Upper lobe of left lung (tissue), 6 donors: Measurements from ENCODE around the gene STK35. TPM values are rescaled to one million over a fixed set of nuclear protein-coding genes. Genes with fewer than 3 reads are reported as not detected.

Experiments
- ATAC-seq, 2 donors: fragments of 200-7000 bp; cut with Tn5 transposase; one replicate each; pipeline ENCODE4 v1.9.1; 2022; ENCODE audit warnings: mild to moderate bottlenecking in 2 of 2, moderate library complexity in 2 of 2; ENCODE audit not compliant: low FRiP score in 2 of 2
- DNase-seq, 2 donors: peaks; one replicate each; pipeline ENCODE4 v3.0.0-alpha.2; 2019 to 2020
- H3K27ac ChIP-seq, 4 donors: fragments of 200-600 bp; sonication (generic); one replicate each; pipeline ENCODE4 v1.5.1; 2016 to 2019
- H3K27me3 ChIP-seq, 4 donors: fragments of 200-600 bp; sonication (generic); one replicate each; pipeline ENCODE4 v1.5.1; 2017 to 2019
- H3K36me3 ChIP-seq, 4 donors: fragments of 200-600 bp; sonication (generic); one replicate each; pipeline ENCODE4 v1.5.1; 2016 to 2019
- H3K4me1 ChIP-seq, 4 donors: fragments of 200-600 bp; sonication (generic); one replicate each; pipeline ENCODE4 v1.5.1; 2018 to 2019
- H3K4me3 ChIP-seq, 4 donors: fragments of 200-600 bp; sonication (generic); one replicate each; pipeline ENCODE4 v1.5.1; 2017 to 2019; ENCODE audit warnings: mild to moderate bottlenecking in 2 of 4, moderate library complexity in 1 of 4
- H3K9me3 ChIP-seq, 4 donors: fragments of 200-600 bp; sonication (generic); one replicate each; pipeline ENCODE4 v1.5.1; 2018 to 2019
- CTCF ChIP-seq, 6 experiments: fragments of 450-650 bp in 4 of 6; fragments of 200-600 bp in 2 of 6; sonication (generic) in 2 of 6; IDR thresholded peaks; one replicate each; pipeline ENCODE4 v1.5.1; 2016 to 2019; ENCODE audit warnings: antibody characterized with exemption in 6 of 6
- EP300 ChIP-seq, 4 donors: sonication (generic); formaldehyde crosslinking; IDR thresholded peaks; one replicate each; pipeline ENCODE4 v1.5.1; 2017; ENCODE audit warnings: antibody characterized with exemption in 4 of 4, control low read depth in 2 of 4
- POLR2A ChIP-seq, 4 donors: fragments of 450-650 bp; IDR thresholded peaks; one replicate each; pipeline ENCODE4 v1.5.1; 2016 to 2017; ENCODE audit warnings: antibody characterized with exemption in 4 of 4, mild to moderate bottlenecking in 2 of 4
- POLR2AphosphoS5 ChIP-seq, 2 donors: sonication (generic); formaldehyde crosslinking; IDR thresholded peaks; one replicate each; pipeline ENCODE4 v1.5.1; 2017; ENCODE audit warnings: antibody characterized with exemption in 2 of 2
- WGBS, 2 donors: methylation state at CpG; one replicate each; pipeline ENCODE4 v1.1.5; 2017 to 2018; 5-methylcytosine and 5-hydroxymethylcytosine counted together
- total RNA-seq, 6 donors: library from RNA; depleted of rRNA in 4 of 6; stranded (reverse); fragments of >200 nt in 4 of 6; gene quantifications; one replicate each; pipeline versions ENCODE4 v1.1.0 to v1.2.1, GENCODE V29; 2016 to 2021
- donor health status: DM: no; HTN: no; CAD: no; lungs with moderate emphysema.
- donor health status: DM: no; HTN: yes; CAD: no; lungs with severe emphysema.

Gene STK35
- total RNA-seq, 6 donors from 2014 or later = 14.4 to 36.0 (median 22.5) TPM

GRCh38 chr20:2102585-2103460 lies 1.2 kb downstream of the STK35 start:
- H3K27me3 ChIP-seq = no peaks in the 10 kb centered on the region
- H3K4me1 ChIP-seq = peaks cover 31 to 47% (median 33%) of the 10 kb centered on the region in 4 donors

GRCh38 chr20:2103461-2104153 lies 2.0 kb downstream of the STK35 start:
- peaks cover 34 to 52% (median 39%) of the 10 kb centered on the region in 4 donors for H3K4me1 ChIP-seq
- H3K4me3 ChIP-seq = peak overlapping the region; percentile 65 to 92 (median 84)
- DNase-seq (no peak), ATAC-seq (peak in 1 of 2 donors; percentile 2)
- no peak for TF ChIP-seq EP300 (IDR thresholded peaks at IDR 0.05)
- no peak for TF ChIP-seq POLR2AphosphoS5 (IDR thresholded peaks at IDR 0.05)
- no peak for TF ChIP-seq CTCF (IDR thresholded peaks at IDR 0.05)
- H3K36me3 ChIP-seq = peaks cover 0 to 3% (median 0%) of the 10 kb centered on the region in 4 donors
- WGBS, 2 donors = 2 to 4% methylated on average over 13 of the region's 13 CpGs
- H3K27ac ChIP-seq = peak overlapping the region; percentile 98 to 100 (median 99)
- H3K9me3 ChIP-seq = no peaks in the 10 kb centered on the region
- no peaks in the 10 kb centered on the region for H3K27me3 ChIP-seq

More at GRCh38 chr20:2102585-2103460, 1.2 kb downstream of the STK35 start:
- H3K9me3 ChIP-seq = no peaks in the 10 kb centered on the region
- H3K27ac ChIP-seq = peak overlapping the region; percentile 98 to 100 (median 99)
- 0% methylated on average over 12 to 56 of the region's 95 CpGs for WGBS, 2 donors
- peak overlapping the region; percentile 65 to 92 (median 84) for H3K4me3 ChIP-seq
- H3K36me3 ChIP-seq = peaks cover 0 to 3% (median 0%) of the 10 kb centered on the region in 4 donors
- DNase-seq (peak; percentile 88 to 96), ATAC-seq (peak; percentile 93 to 94)
- TF ChIP-seq CTCF (IDR thresholded peaks at IDR 0.05) (peak in 1 of 6 experiments; percentile 1), POLR2A (IDR thresholded peaks at IDR 0.05) (peak; percentile 19 to 90 (median 72)), EP300 (IDR thresholded peaks at IDR 0.05) (no peak), POLR2AphosphoS5 (IDR thresholded peaks at IDR 0.05) (peak; percentile 88 to 93)

GRCh38 chr20:2104236-2104635 lies 2.6 kb downstream of the STK35 start:
- Histone ChIP-seq H3K4me1 (peaks cover 41 to 58% (median 45%) of the 10 kb centered on the region in 4 donors), H3K36me3 (peaks cover 0 to 3% (median 0%) of the 10 kb centered on the region in 4 donors), H3K4me3 (peak overlapping the region; percentile 65 to 92 (median 84)), H3K27ac (peak overlapping the region in 3 of 4 donors; percentile 99 to 100 (median 99)), H3K9me3 (no peaks in the 10 kb centered on the region), H3K27me3 (no peaks in the 10 kb centered on the region)
- DNase-seq (no peak), ATAC-seq (no peak)
- WGBS, 2 donors = 36 to 38% methylated on average over 8 of the region's 8 CpGs
- TF ChIP-seq CTCF (IDR thresholded peaks at IDR 0.05) = no peak
- TF ChIP-seq POLR2A (IDR thresholded peaks at IDR 0.05) = no peak
- no peak for TF ChIP-seq POLR2AphosphoS5 (IDR thresholded peaks at IDR 0.05)
- TF ChIP-seq EP300 (IDR thresholded peaks at IDR 0.05) = no peak

GRCh38 chr20:2108498-2108897 lies 6.9 kb downstream of the STK35 start:
- TF ChIP-seq POLR2AphosphoS5 (IDR thresholded peaks at IDR 0.05) = no peak
- no peak for TF ChIP-seq EP300 (IDR thresholded peaks at IDR 0.05)
- no peak for TF ChIP-seq CTCF (IDR thresholded peaks at IDR 0.05)
- no peak for TF ChIP-seq POLR2A (IDR thresholded peaks at IDR 0.05)
- Histone ChIP-seq H3K27ac (no peak overlapping the region), H3K4me1 (peaks cover 54 to 68% (median 61%) of the 10 kb centered on the region in 4 donors), H3K27me3 (no peaks in the 10 kb centered on the region), H3K36me3 (peaks cover 0 to 3% (median 0%) of the 10 kb centered on the region in 4 donors), H3K4me3 (no peak overlapping the region), H3K9me3 (no peaks in the 10 kb centered on the region)
- WGBS, 2 donors = 91 to 92% methylated on average over 3 of the region's 3 CpGs
- DNase-seq (no peak), ATAC-seq (no peak)
